Endothelial cell of umbilical vein (primary cell): ENCODE results near the gene RPP25L.

Experiments
- GATA2 ChIP-seq: IDR thresholded peaks from 2 replicates; pipeline ENCODE4 v1.7.0; 2011; ENCODE audit warnings: low read depth, mild to moderate bottlenecking, moderate library complexity, mixed read lengths, low read length; ENCODE audit not compliant: insufficient read length, insufficient read depth
- POLR2AphosphoS5 ChIP-seq: IDR thresholded peaks from 2 replicates; pipeline ENCODE4 v1.6.1; 2012; ENCODE audit warnings: low read depth, mild to moderate bottlenecking, control low read depth, low read length, moderate library complexity; ENCODE audit not compliant: insufficient read depth
- TF ChIP-seq, protein P1 (sequence below), 2 donors: IDR thresholded peaks; 1 replicate in 1 of 2; 2 replicates in 1 of 2; pipeline ENCODE4 v1.5.1; 2011; ENCODE audit warnings: low read length in 2 of 2, mild to moderate bottlenecking in 2 of 2, moderate library complexity in 2 of 2, control low read depth in 1 of 2, inconsistent platforms in 1 of 2, low read depth in 1 of 2; ENCODE audit not compliant: insufficient read depth in 1 of 2; ENCODE audit errors: extremely low read depth in 1 of 2

GRCh38 chr9:34579808-34580163, 32.1 kb downstream of the RPP25L start:
- TF ChIP-seq, protein P1, sequence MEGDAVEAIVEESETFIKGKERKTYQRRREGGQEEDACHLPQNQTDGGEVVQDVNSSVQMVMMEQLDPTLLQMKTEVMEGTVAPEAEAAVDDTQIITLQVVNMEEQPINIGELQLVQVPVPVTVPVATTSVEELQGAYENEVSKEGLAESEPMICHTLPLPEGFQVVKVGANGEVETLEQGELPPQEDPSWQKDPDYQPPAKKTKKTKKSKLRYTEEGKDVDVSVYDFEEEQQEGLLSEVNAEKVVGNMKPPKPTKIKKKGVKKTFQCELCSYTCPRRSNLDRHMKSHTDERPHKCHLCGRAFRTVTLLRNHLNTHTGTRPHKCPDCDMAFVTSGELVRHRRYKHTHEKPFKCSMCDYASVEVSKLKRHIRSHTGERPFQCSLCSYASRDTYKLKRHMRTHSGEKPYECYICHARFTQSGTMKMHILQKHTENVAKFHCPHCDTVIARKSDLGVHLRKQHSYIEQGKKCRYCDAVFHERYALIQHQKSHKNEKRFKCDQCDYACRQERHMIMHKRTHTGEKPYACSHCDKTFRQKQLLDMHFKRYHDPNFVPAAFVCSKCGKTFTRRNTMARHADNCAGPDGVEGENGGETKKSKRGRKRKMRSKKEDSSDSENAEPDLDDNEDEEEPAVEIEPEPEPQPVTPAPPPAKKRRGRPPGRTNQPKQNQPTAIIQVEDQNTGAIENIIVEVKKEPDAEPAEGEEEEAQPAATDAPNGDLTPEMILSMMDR (IDR thresholded peaks at IDR 0.05; ENCODE audit: extremely low read depth in 1 of 2, insufficient read depth in 1 of 2, low read depth in 1 of 2, low read length in 2 of 2): no peak
- TF ChIP-seq POLR2AphosphoS5 (no peak), GATA2 (no peak)
